ENCODE measurements around the gene PPP2CA.
"Not testable (repeated sequence)": the region's sequence is repeated elsewhere in the genome, so short reads cannot be mapped to it uniquely, and the experiment has no call there.

PPP2CA gene

GRCh38 chr5:134245101-134245604, 19.3 kb upstream of the PPP2CA start:
- no peak for DNase-seq

- DNase-seq, result no peak
These were observed 16.3 kb upstream of the PPP2CA start for GRCh38 chr5:134242146-134242545.

GRCh38 chr5:134240421-134240962, 14.6 kb upstream of the PPP2CA start:
- DNase-seq, result peak; percentile 28

- no peak for DNase-seq
These were observed 10.9 kb upstream of the PPP2CA start for GRCh38 chr5:134236820-134237219.

- no peak for DNase-seq
These were observed 10.4 kb upstream of the PPP2CA start for GRCh38 chr5:134236318-134236717.

GRCh38 chr5:134228624-134229023, 2.8 kb upstream of the PPP2CA start:
- DNase-seq, result no peak

- no peak for DNase-seq
These were observed 1.9 kb upstream of the PPP2CA start for GRCh38 chr5:134227776-134228175.

- peak; percentile 78 for DNase-seq
These were observed 1.4 kb upstream of the PPP2CA start for GRCh38 chr5:134227259-134227658.

- DNase-seq, result peak; percentile 90
These were observed 744 bp upstream of the PPP2CA start for GRCh38 chr5:134226441-134227192.

- peak; percentile 60 for DNase-seq
These were observed 739 bp downstream of the PPP2CA start for GRCh38 chr5:134224888-134225779.

- no peak for DNase-seq
These were observed 2.2 kb downstream of the PPP2CA start for GRCh38 chr5:134223406-134224248.

GRCh38 chr5:134221690-134222089, 4.2 kb downstream of the PPP2CA start:
- not testable (repeated sequence) for DNase-seq

GRCh38 chr5:134215757-134216156, 10.1 kb downstream of the PPP2CA start:
- DNase-seq, result no peak

GRCh38 chr5:134211263-134212031, 14.4 kb downstream of the PPP2CA start:
- not testable (repeated sequence) for DNase-seq

GRCh38 chr5:134209477-134210245, 16.2 kb downstream of the PPP2CA start:
- no peak for DNase-seq

- no peak for DNase-seq
These were observed 18.2 kb downstream of the PPP2CA start for GRCh38 chr5:134207696-134208095.

- DNase-seq, result no peak
These were observed 19.2 kb downstream of the PPP2CA start for GRCh38 chr5:134206627-134207160.

GRCh38 chr5:134204575-134204974, 21.3 kb downstream of the PPP2CA start:
- DNase-seq, result no peak

GRCh38 chr5:134203630-134204029, 22.2 kb downstream of the PPP2CA start:
- DNase-seq, result no peak

- no peak for DNase-seq
These were observed 30.2 kb downstream of the PPP2CA start for GRCh38 chr5:134195666-134196065.

GRCh38 chr5:134189031-134189430, 36.8 kb downstream of the PPP2CA start:
- no peak for DNase-seq

Measured in COR-L47 (cell line).